ENCODE results near the gene SDSL. TPM values are rescaled to one million over a fixed set of nuclear protein-coding genes. Genes with fewer than 3 reads are reported as not detected.

SDSL gene
- total and polyA plus RNA-seq, 2 experiments from 2014 or later, result not detected

- H3K4me3 Mint-ChIP-seq, result peak overlapping the region; percentile 71; the same call in 2 of the 3 replicates
- Histone ChIP-seq H3K27me3 (ENCODE audit: insufficient read depth) (peaks cover 97% of the 10 kb centered on the region), H3K9me2 (ENCODE audit: insufficient read depth) (no peaks in the 10 kb centered on the region), H3K4me3 (no peak overlapping the region), H3K4me1 (ENCODE audit: insufficient read depth) (peaks cover 58% of the 10 kb centered on the region), H3K36me3 (ENCODE audit: insufficient read depth) (no peaks in the 10 kb centered on the region; the same call in 1 of the 2 replicates), H3K27ac (ENCODE audit: low read depth) (no peak overlapping the region), H2AFZ (no peak overlapping the region), H3K79me2 (replicated peaks; ENCODE audit: insufficient read depth) (no peaks in the 10 kb centered on the region), H3F3A (replicated peaks; ENCODE audit: low read depth) (peaks cover 46% of the 10 kb centered on the region), H4K20me1 (replicated peaks; ENCODE audit: insufficient read depth) (peaks cover 21% of the 10 kb centered on the region; the same call in 1 of the 2 replicates), H3K4me2 (peak overlapping the region; percentile 85)
- no peaks in the 10 kb centered on the region for H3K36me3 Mint-ChIP-seq (ENCODE audit: low read depth)
- peaks cover 63% of the 10 kb centered on the region for H3K4me1 Mint-ChIP-seq
- H3K9me3 Mint-ChIP-seq, result no peaks in the 10 kb centered on the region; the same call in 2 of the 3 replicates
- DNase-seq (ENCODE audit: low spot score) (no peak), ATAC-seq (no peak)
- TF ChIP-seq POLR2AphosphoS5 (IDR thresholded peaks at IDR 0.05; ENCODE audit: low read depth) (no peak), EZH2phosphoT487 (IDR thresholded peaks at IDR 0.05; ENCODE audit: unreplicated experiment) (no peak), EZH2 (IDR thresholded peaks at IDR 0.05; ENCODE audit: low read depth, unreplicated experiment) (peak; percentile 65)
- peaks cover 98% of the 10 kb centered on the region for H3K27me3 Mint-ChIP-seq (ENCODE audit: insufficient read depth, low read depth, poor library complexity)
- H3K27ac Mint-ChIP-seq, result no peak overlapping the region
These were observed 51.2 kb downstream of the SDSL start for GRCh38 chr12:113473400-113473799.

- peaks cover 98% of the 10 kb centered on the region for H3K27me3 Mint-ChIP-seq (ENCODE audit: insufficient read depth, low read depth, poor library complexity)
- no peaks in the 10 kb centered on the region; the same call in 2 of the 3 replicates for H3K9me3 Mint-ChIP-seq
- H3K27me3 ChIP-seq (ENCODE audit: insufficient read depth), result peaks cover 97% of the 10 kb centered on the region
- no peak overlapping the region for H2AFZ ChIP-seq
- peak overlapping the region; percentile 23; the same call in 1 of the 2 replicates for H3K4me2 ChIP-seq
- no peaks in the 10 kb centered on the region; the same call in 1 of the 2 replicates for H3K36me3 ChIP-seq (ENCODE audit: insufficient read depth)
- peaks cover 51% of the 10 kb centered on the region for H3F3A ChIP-seq (replicated peaks; ENCODE audit: low read depth)
- DNase-seq (ENCODE audit: low spot score), result peak; percentile 52
- peaks cover 56% of the 10 kb centered on the region for H3K4me1 ChIP-seq (ENCODE audit: insufficient read depth)
- H3K79me2 ChIP-seq (replicated peaks; ENCODE audit: insufficient read depth), result no peaks in the 10 kb centered on the region
- H3K4me1 Mint-ChIP-seq, result peaks cover 63% of the 10 kb centered on the region
- peak; percentile 1 for ATAC-seq
- H3K27ac Mint-ChIP-seq, result no peak overlapping the region
- H4K20me1 ChIP-seq (replicated peaks; ENCODE audit: insufficient read depth), result peaks cover 21% of the 10 kb centered on the region; the same call in 1 of the 2 replicates
- peak overlapping the region; percentile 5; the same call in 1 of the 3 replicates for H3K4me3 Mint-ChIP-seq
- no peaks in the 10 kb centered on the region for H3K36me3 Mint-ChIP-seq (ENCODE audit: low read depth)
- no peaks in the 10 kb centered on the region for H3K9me2 ChIP-seq (ENCODE audit: insufficient read depth)
- H3K27ac ChIP-seq (ENCODE audit: low read depth), result no peak overlapping the region
- no peak overlapping the region for H3K4me3 ChIP-seq
- no peak for TF ChIP-seq STAT1 (IDR thresholded peaks at IDR 0.05; ENCODE audit: unreplicated experiment)
- TF ChIP-seq REST (IDR thresholded peaks at IDR 0.05; ENCODE audit: unreplicated experiment), result no peak
- TF ChIP-seq NANOG (IDR thresholded peaks at IDR 0.05; ENCODE audit: borderline replicate concordance), result no peak
- TF ChIP-seq EZH2phosphoT487 (IDR thresholded peaks at IDR 0.05; ENCODE audit: unreplicated experiment), result no peak
- no peak for TF ChIP-seq POLR2AphosphoS5 (IDR thresholded peaks at IDR 0.05; ENCODE audit: low read depth)
- TF ChIP-seq ZNF331 (CRISPR knock-in tag; IDR thresholded peaks at IDR 0.05; ENCODE audit: low read depth), result no peak
- no peak for TF ChIP-seq ETS1 (IDR thresholded peaks at IDR 0.05)
- TF ChIP-seq CREB1 (CRISPR knock-in tag; IDR thresholded peaks at IDR 0.05; ENCODE audit: low read depth), result no peak
- TF ChIP-seq EZH2 (IDR thresholded peaks at IDR 0.05; ENCODE audit: low read depth, unreplicated experiment), result no peak
- no peak for TF ChIP-seq ZNF462 (CRISPR knock-in tag; IDR thresholded peaks at IDR 0.05)
These were observed 51.8 kb downstream of the SDSL start for GRCh38 chr12:113473942-113474341.

Data from GM23338 (cell line).